Keratinocyte (primary cell): ENCODE data around the gene C5.

Experiments
- EZH2 ChIP-seq: IDR thresholded peaks from one replicate; pipeline ENCODE4 v1.6.1; 2012; ENCODE audit warnings: inconsistent platforms, mild to moderate bottlenecking, low read length, moderate library complexity
- TF ChIP-seq, protein P1 (sequence below), 3 experiments: IDR thresholded peaks in 1 of 3; conservative IDR thresholded peaks in 1 of 3; optimal IDR thresholded peaks in 1 of 3; 2 replicates in 2 of 3; 3 replicates in 1 of 3; pipeline versions ENCODE3 to v1.5.1; 2011; ENCODE audit warnings: low read length in 3 of 3, mild to moderate bottlenecking in 3 of 3, moderate library complexity in 2 of 3, control low read depth in 1 of 3, inconsistent platforms in 1 of 3; ENCODE audit not compliant: insufficient read depth in 2 of 3; ENCODE audit errors: extremely low read depth in 1 of 3

DNA sequence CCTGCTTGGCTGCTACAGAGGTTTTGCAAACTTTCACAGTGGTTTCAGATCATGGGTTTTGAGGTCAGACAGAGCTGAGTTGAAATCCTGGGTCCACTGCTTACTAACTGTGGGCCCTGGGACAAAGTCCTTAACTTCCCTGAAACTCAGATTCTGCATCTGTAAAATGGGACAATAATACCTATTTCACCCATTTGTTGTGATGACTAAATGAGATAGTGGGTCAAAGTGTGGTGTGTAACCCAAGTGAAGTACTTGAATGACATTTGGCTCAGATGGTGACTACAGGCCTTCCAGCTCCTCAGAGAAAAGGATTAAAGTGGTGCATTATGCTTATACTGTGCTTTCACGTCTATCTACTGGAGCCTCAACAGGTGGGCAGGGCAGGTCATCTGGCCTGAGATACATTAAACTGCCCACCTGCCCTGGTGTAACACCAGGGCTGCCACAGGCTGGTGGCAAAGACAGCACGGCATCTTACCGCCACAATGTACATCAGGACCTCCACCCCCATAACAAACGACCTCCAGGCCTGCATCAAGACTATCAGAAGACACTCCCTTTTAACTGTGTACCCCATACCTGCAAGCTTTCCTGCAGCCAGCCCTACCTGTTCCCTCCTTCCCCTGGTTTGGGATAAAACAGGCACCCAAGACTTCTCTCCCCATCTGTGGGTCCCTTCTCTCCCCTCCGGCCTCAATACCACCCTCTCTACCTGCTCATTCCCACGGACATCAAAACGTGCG, 122.6 kb downstream of the C5 start:
- TF ChIP-seq, protein P1, sequence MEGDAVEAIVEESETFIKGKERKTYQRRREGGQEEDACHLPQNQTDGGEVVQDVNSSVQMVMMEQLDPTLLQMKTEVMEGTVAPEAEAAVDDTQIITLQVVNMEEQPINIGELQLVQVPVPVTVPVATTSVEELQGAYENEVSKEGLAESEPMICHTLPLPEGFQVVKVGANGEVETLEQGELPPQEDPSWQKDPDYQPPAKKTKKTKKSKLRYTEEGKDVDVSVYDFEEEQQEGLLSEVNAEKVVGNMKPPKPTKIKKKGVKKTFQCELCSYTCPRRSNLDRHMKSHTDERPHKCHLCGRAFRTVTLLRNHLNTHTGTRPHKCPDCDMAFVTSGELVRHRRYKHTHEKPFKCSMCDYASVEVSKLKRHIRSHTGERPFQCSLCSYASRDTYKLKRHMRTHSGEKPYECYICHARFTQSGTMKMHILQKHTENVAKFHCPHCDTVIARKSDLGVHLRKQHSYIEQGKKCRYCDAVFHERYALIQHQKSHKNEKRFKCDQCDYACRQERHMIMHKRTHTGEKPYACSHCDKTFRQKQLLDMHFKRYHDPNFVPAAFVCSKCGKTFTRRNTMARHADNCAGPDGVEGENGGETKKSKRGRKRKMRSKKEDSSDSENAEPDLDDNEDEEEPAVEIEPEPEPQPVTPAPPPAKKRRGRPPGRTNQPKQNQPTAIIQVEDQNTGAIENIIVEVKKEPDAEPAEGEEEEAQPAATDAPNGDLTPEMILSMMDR (optimal IDR thresholded peaks at IDR 0.05 in 1 of 3, IDR thresholded peaks at IDR 0.05 in 1 of 3, conservative IDR thresholded peaks at IDR 0.05 in 1 of 3; ENCODE audit: extremely low read depth in 1 of 3, insufficient read depth in 2 of 3, low read length in 3 of 3), result no peak
- TF ChIP-seq EZH2, result no peak
